GM13976 (cell line): ENCODE measurements around the gene CD27.
A peak's percentile ranks its signal among the peaks of the same experiment; 100 is the strongest.

Experiments
- DNase-seq: peaks from one replicate; pipeline ENCODE4 v3.0.0; 2012; ENCODE audit warnings: low spot score
- in situ Hi-C: fragments of 300-500 bp; cut with MboI; formaldehyde crosslinking; loops from one replicate; pipeline ENCODE4 v1.12.0; 2022; ENCODE audit warnings: low sequenced_read_pairs, mixed read lengths, inconsistent platforms; ENCODE audit not compliant: unreplicated experiment
- TF ChIP-seq, protein P1 (sequence below): IDR thresholded peaks from 2 replicates; pipeline ENCODE4 v1.5.1; 2012; ENCODE audit warnings: borderline replicate concordance, mild to moderate bottlenecking; ENCODE audit not compliant: insufficient read depth; ENCODE audit errors: extremely low read depth, missing control alignments, control extremely low read depth

Gene CD27

DNA sequence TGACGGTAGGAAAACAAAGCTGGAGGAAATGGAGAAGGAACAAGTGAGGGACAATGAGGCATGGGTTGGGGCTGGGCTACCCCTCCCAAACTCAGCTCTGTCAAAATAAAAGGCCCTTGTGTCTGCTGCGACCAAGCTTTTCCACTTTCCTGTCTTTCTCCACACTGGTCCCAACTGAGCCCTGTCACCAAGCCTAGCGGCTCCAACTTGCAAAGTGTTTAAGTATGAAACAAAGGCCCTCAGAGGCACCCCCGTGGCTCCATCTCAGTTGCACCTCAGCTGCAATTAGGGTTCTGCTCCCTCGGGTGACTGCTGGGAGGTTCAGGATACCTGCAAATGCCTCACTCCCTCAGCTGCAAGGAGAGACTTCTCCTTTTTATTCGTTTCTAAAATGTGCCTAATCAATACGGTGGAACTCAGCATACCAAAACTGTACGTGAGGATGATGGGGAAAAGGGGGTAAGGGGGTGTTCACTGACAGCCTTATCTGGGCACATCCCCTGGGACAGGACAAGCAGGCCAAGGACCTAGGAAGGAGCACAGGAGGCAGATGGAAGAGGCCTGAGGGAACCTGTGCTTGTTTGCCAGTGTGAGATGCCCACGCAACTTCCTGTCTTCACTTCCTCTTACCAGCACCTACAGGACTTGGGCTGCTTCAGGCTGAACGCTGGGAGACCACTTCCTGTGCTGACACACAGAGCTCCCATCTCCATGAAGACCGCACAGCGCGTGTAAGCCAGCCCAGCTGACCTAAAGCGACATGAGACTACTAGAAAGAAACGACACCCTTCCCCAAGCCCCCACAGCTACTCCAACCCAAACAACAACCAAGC lies 16.9 kb downstream of the CD27 start:
- TF ChIP-seq, protein P1, sequence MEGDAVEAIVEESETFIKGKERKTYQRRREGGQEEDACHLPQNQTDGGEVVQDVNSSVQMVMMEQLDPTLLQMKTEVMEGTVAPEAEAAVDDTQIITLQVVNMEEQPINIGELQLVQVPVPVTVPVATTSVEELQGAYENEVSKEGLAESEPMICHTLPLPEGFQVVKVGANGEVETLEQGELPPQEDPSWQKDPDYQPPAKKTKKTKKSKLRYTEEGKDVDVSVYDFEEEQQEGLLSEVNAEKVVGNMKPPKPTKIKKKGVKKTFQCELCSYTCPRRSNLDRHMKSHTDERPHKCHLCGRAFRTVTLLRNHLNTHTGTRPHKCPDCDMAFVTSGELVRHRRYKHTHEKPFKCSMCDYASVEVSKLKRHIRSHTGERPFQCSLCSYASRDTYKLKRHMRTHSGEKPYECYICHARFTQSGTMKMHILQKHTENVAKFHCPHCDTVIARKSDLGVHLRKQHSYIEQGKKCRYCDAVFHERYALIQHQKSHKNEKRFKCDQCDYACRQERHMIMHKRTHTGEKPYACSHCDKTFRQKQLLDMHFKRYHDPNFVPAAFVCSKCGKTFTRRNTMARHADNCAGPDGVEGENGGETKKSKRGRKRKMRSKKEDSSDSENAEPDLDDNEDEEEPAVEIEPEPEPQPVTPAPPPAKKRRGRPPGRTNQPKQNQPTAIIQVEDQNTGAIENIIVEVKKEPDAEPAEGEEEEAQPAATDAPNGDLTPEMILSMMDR, result no peak
- in situ Hi-C loops, result no loop called here
- DNase-seq, result peak; percentile 82

DNA sequence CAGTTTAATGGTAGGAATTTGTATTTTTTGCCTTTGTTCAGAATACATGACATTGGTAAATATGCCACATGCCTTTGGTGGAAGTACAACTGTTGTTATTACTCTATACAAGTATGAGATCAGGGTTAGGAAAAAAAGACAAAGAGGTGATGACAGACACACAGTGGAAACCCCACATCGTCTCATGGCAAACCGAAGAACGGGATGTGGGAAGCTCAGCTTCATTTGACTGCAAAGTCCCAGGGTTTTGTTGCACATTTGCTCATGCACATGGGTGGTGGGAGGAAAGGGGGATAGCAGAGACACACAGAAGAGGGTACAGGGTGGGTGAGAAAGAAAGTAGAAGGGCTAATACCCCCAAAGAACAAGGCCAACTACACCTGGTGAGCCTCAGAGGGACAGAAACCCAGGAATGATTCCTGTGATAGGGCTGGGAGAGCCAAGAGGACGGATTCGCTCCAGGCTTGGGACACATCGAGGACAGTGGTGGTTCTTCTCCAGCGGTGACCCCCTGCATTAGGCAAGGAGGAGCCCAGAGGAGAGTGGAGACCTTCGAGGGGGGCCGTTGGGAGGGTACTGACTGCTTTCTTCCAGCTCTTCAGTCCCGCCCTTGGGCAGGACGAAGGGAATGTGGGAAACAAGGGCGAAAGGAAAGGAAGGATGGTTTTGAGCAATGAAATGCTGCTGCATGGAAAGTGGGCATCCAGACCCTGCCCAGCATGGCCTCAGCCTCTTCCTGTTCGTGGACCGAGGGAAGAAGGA lies 17.7 kb downstream of the CD27 start:
- TF ChIP-seq, protein P1, result no peak
- no peak for DNase-seq
- in situ Hi-C loops, result no loop called here

DNA sequence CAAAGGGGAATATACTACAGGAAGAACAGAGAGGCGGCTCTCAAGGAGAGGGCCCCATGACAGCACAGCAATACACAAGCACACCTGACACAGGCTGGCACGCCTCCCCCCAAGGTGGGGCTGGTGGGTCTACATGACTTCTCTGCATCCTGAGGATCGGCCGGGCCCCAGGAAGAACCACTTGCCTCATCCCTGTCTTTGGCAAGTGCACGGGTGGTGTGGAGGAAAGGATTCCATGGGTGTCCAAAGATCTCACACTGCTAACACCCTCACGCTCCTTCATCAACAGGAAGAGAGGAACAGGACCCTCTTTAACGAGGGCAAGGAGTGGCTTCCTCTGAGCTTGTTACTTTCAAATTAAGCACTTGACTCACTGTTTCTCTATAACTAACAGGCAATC lies 18.5 kb downstream of the CD27 start:
- in situ Hi-C loops, result no loop called here
- TF ChIP-seq, protein P1, result no peak
- no peak for DNase-seq

DNA sequence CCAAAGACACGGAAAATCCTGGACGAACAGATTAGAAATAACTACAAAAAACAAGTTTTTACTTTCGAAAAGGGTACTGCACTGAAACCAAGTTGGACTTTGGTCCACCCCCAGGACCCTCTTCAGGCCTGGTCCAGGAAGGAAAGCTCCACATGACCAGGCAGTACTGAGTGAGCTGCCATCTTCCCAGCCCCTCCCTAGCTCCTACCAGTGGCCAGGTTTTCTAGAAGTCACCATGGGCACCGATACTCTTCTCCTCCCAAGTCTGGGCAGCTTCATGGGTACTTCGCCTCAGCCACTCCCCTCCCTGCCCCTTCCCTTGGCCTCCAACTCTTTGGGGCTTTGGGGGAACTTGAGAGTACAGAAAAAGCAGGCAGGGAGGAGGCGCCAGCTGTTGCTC lies 19.1 kb downstream of the CD27 start:
- in situ Hi-C loops, result no loop called here
- DNase-seq, result no peak
- TF ChIP-seq, protein P1, result no peak

DNA sequence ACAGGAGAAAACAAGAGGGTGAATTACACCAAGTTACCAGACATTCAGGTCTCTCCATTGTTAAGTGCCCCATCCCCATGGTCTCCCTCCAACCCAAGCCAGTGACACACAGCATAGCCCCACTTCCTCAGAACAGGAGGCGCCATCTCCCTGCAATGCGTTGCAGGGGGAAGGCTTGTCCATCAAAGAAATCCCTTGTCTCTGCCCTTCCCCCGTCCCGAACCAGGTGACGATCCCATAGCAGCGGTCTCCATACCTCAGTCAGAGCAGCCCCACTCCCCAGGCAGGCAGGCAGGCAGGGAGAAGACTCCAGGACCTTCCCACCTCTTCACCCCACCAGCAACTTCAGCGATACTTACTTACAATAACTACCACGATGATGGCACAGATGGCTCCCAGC lies 19.8 kb downstream of the CD27 start:
- in situ Hi-C loops, result no loop called here
- no peak for DNase-seq
- TF ChIP-seq, protein P1, result no peak

DNA sequence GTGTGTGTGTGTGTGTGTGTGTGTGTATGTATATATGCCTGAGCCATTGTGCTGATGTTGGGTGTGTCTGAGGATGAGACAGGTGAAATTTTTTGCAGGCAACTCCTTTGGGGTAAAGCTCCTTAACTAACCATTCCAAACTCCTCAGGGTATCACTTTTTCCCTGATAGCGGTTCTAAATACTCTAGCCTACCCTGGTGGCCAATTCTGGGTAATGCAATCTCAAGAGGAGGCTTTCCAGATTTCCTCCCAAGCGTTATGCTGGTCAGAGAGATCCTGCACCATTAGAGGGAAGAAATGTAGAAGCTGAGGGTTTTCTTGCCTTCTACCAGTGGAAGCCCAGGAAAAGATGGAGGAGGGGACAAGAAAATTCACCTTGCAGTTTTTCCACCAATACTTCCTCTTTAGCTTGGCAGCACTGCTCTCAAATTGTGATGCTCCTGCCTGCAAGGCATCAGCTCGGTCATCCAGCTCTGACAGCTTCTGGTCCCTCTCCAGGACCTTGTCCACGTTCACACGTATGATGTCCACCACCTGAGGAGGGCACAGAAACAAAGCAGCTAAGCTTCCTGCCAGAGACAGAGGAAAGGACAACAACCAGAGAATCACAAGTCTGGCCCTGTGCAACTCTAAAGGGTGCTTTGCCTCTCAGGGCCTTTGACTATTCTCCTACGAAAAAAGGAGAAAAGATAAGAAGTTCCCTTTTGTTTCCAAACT lies 20.9 kb downstream of the CD27 start:
- in situ Hi-C loops, result no loop called here
- TF ChIP-seq, protein P1, result peak; percentile 65
- no peak for DNase-seq
